ENCODE measurements around the gene UCK2.

Gene UCK2

DNA sequence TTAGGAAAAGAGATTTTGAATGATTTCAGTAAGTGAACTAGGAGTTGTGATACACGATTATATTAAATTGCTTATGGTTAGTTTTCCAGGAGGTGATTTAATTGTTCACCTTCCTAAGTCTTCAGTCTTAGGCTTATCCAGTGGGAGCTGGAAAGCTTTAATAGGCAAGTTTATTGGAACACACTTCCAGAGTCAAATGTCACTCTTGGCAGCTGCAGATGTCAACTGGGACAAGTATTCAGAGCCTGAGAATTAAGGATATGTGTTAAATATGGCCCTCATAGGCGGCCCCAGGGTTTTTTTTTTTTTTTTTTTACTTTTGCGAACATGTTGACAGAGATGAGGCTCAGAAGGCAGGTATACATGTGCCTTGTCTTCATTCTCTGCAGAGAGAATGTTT lies 29.2 kb downstream of the UCK2 start:
- no peak for DNase-seq

DNA sequence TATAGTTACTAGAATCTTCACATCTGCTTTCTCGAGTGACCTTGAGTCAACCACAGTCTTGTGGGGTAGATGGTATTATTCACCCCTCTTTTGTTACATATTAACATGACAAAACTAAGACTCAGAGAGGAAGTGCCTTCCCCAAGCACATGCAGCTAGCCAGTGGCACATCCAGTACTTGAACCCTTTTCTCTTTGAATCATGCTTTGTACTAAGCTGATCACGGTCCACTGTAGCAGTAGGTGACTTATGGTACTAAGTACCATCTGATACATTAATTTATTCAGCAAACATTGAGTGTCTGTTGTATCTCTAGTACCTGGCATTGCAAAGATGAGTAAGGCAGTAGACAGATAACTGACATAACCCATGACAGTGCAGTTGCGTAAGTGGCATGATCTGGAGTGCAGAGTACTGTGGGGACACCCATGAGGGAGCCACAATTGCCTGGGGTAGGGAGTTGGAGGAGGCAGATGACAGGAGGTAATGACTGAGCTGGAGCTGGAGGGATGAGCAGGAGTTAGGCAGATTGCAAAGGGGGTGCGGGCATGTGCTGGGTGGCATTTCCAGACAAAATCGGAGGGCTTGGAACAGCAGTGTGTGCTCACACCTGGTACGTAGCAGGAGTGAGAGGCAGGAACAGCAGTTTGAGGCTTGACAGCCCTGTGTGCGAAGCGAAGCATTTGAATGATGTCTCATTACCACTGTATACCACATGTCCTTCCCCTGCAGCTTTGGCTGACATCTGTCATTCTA lies 29.8 kb downstream of the UCK2 start:
- DNase-seq: peak in 1 of 2 donors; percentile 40

GRCh38 chr1:165858364-165858823 lies 31.0 kb downstream of the UCK2 start:
- no peak for DNase-seq

GRCh38 chr1:165858967-165859845 lies 31.8 kb downstream of the UCK2 start:
- no peak for DNase-seq

GRCh38 chr1:165860065-165860464 lies 32.7 kb downstream of the UCK2 start:
- DNase-seq: no peak

GRCh38 chr1:165861911-165862310 lies 34.5 kb downstream of the UCK2 start:
- no peak for DNase-seq

DNA sequence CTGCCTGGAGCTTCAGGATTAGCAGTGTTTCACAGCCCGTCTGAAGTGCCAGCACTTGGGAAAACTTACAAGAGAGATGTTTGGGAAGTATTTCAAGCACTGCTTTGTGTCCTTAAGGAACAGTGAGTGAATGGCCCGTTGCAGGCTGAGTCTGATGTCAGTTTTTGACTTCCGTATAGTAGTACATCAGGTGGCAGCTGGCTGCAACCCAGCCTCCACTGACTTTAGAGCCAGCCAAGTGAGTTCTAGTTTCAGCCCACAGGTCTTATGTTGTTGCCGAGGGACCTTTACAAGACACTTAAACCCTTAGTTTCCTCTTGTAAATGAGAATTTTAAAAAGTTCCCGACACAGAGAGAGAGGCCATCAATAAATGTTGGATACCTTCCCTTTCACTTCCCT lies 35.0 kb downstream of the UCK2 start:
- peak in 1 of 2 donors; percentile 26 for DNase-seq

DNA sequence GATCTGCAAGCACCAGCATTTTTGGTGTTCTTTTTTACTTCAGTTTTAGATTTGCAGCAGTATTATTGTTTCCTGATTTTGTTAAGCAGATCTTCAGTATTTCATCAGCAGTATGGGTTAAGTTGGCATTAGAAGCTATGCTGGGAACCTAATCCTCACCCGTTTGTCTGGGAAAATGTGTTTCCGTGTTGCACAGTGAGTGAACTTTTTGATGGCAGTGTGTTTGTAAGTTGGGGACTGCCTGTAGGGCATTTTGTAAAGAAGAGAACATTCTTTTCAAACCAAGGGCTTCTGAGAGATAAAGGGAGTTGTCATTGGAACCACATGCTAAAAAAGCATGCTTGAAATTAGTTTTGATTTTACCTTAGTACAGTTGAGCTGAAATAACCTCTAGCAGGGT lies 35.9 kb downstream of the UCK2 start:
- DNase-seq: no peak

GRCh38 chr1:165865633-165866340 lies 38.4 kb downstream of the UCK2 start:
- DNase-seq: no peak

DNA sequence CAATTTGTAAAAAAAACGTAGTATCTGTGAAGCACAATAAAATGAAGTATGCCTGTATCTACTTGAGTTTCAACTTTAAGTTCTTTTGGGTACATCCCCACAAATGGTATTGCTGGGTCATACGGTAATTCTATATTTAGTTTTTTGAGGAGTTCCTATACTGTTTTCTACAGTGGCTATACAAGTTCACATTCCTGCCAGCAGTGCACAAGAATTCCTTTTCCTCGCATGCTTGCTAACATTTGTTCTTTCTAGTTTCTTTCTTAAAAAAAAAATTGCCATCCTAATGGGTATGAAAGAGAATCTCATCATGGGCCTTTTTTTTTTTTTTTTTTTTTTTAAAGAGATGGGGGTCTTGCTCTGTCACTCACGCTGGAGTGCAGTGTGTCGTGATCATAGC lies 41.9 kb downstream of the UCK2 start:
- DNase-seq: no peak

DNA sequence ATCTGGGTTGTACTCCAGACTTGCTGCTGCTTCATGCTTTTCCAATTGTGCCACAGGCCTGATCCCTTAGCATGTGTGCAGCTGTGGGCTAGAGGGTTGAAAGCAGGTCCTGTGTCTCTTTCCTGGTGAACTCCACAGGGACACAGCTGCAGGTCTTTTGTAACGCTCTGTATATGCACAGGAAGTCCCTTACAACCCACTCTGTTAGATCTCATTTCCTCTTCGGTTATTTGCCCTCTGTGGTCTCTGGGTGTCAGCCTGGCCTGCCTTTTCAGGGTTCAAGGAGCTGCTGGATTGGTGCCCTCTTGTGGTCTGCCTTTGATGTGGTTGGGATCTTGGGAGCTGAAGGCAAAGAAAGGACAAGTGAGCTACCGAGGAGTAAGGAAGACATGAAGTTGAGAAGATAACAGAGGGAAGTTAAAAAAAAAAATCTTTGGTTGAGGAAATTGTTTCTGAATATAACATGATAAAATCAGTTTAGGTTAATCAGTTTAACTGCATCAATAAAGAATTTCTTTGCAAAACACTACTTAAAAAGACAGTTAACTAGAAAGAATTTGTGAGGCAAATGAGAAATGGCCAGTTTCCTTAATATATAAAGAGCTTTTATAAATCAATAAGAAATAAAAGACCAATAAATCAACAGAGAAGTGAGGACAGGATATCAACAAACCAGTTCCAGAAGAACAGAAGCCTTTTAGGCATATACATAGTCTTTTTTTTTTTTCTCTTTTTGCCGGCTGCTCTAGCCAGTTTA lies 44.1 kb downstream of the UCK2 start:
- DNase-seq: peak; percentile 19 to 95

DNA sequence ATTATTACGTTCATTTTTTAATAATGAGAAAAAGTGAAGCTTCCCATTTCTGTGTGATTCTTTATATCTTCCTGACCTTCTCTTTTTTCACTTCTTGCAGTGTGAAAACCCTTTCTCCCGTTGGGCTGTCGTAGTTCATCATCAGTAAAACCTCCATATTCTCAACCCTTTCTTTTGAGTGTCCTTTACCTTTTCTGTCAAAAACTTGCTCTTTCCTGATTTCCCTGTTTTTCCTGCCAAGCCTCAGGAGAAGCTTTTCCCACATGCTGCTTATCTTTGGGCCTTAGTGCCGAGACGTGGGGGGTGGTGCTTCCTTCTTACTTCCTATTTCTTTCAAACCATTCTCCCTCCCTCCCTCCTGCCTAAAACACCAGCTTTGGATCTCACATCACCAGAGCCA lies 46.1 kb downstream of the UCK2 start:
- DNase-seq: no peak

DNA sequence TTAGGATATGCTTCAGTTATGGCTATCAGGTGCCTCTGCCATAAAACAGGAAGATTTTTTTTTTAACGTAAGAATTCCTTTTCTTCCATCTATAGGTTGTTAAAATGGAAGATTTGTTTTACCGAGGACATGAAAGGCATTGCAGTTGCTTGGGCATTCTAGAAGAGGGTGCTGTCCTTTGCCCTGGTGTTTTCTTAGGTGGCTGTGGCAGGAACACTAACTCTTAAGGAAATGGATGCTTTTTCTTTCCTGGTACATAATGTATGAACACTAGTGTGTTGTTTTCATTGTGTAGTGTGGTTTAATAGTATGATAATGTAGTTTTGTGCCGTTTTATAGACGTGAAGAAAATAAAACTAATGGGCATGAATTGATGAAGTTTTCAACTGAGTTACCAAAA lies 47.2 kb downstream of the UCK2 start:
- no peak for DNase-seq

- DNase-seq: no peak
These were observed 47.8 kb downstream of the UCK2 start for GRCh38 chr1:165875171-165875570.

DNA sequence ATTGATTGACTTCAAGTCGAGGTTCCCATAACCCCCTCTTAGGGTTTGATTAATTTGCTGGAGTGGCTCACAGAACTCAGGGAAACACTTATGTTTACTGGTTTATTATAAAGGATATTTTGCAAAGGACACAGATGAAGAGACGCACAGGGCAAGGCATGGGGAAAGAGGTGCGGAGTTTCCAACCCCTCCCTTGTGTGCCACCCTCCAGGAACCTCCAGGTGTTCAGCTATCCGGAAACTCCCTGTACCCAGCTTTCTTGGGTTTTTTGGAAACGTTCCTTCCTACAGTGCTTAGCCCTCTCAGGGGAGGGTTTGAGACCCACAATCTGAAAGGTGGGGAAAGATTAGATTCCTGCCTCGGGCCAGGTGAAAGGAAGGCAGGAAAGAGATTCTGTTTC lies 48.2 kb downstream of the UCK2 start:
- DNase-seq: no peak

GRCh38 chr1:165876121-165876520 lies 48.7 kb downstream of the UCK2 start:
- no peak for DNase-seq

GRCh38 chr1:165877411-165877810 lies 50.0 kb downstream of the UCK2 start:
- no peak for DNase-seq

- no peak for DNase-seq
These were observed 50.6 kb downstream of the UCK2 start for GRCh38 chr1:165877940-165878556.

DNA sequence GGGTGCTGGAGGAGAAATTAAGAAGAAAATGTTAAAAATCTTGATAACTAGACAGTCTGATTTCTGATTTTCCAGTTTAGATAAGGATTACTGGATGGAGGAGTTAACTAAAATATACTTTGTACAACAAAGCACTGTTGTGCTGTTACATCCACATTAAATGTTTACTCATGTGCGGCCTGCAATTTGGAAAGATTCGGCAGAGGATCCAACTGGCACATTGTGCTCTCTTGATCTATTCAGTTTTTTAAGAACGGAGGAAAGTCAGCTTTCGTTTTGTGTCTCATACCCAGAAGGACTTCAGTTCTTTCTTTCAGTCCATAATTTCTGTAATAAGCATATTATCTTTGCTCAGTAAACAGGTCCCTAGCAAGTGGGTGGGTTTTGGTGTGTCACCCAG lies 52.5 kb downstream of the UCK2 start:
- no peak for DNase-seq

DNA sequence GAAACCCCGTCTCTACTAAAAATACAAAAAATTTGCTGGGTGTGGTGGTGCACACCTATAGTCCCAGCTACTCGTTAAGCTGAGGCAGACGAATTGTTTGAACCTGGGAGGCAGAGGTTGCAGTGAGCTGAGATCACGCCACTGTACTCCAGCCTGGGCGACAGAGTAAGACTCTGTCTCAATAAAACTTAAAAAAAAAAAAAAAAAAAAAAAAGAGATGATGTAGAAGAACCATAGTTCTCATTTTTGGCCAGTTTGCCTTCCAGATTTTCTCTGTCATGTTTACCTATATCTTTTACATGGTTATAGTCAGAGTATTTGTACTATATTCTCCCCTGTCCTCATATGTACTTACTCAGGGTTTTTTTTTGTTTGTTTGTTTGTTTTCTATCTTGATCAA lies 53.6 kb downstream of the UCK2 start:
- DNase-seq: no peak

- no peak for DNase-seq
These were observed 54.9 kb downstream of the UCK2 start for GRCh38 chr1:165882168-165882837.

GRCh38 chr1:165883056-165883455 lies 55.6 kb downstream of the UCK2 start:
- DNase-seq: no peak
